ENCODE data around the gene DCAF15.

The DCAF15 gene

GRCh38 chr19:13981467-13981866 is 29.2 kb downstream of the DCAF15 start:
- H3K27ac ChIP-seq (ENCODE audit: low read length), result no peak overlapping the region
- H3K79me2 ChIP-seq (ENCODE audit: low read length), result no peaks in the 10 kb centered on the region
- no peak overlapping the region for H3K9ac ChIP-seq (ENCODE audit: low read length)
- TF ChIP-seq CTCF (IDR thresholded peaks at IDR 0.05; ENCODE audit: low read depth, low read length) (no peak), EZH2phosphoT487 (IDR thresholded peaks at IDR 0.05; ENCODE audit: low read depth) (no peak)
- H4K20me1 ChIP-seq (ENCODE audit: insufficient read depth, low read length), result no peaks in the 10 kb centered on the region
- H2AFZ ChIP-seq (ENCODE audit: low read depth, low read length), result no peak overlapping the region
- H3K4me2 ChIP-seq (ENCODE audit: low read length), result no peak overlapping the region
- peaks cover 3% of the 10 kb centered on the region for H3K36me3 ChIP-seq (replicated peaks; ENCODE audit: low read depth, low read length)
- no peaks in the 10 kb centered on the region for H3K9me3 ChIP-seq (ENCODE audit: insufficient read depth, low read length)
- H3K4me3 ChIP-seq (ENCODE audit: low read length), result no peak overlapping the region
- H3K27me3 ChIP-seq (ENCODE audit: low read depth, low read length), result no peaks in the 10 kb centered on the region
- H3K4me1 ChIP-seq (ENCODE audit: low read length), result peaks cover 16% of the 10 kb centered on the region

DNA sequence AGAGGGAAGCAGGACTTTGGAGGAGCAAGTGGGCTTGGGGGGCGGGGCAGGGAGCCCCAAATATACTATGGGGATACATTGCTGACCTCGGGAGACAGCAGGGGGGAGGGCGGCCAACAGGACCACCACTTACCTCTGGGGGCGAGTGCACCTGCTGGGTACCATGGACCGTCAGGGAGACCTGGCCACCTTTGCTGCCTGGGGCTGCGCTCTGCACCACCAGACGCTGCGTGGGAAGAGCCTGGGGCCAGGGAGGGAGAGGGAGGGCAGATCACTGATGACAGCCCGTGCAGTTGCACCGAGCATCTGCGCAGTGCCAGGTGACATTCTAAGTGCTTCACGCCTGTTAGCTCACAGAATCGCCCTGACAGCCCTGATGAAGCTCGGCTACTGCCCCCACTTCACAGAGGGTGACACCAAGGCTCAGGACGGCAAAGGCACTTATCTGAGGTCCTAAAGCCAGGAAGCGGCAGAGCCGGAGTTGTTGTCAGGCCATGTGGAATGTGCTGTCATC is 29.7 kb downstream of the DCAF15 start:
- TF ChIP-seq EZH2phosphoT487 (IDR thresholded peaks at IDR 0.05; ENCODE audit: low read depth), result no peak
- no peak for TF ChIP-seq CTCF (IDR thresholded peaks at IDR 0.05; ENCODE audit: low read depth, low read length)
- Histone ChIP-seq H3K4me2 (ENCODE audit: low read length) (no peak overlapping the region), H4K20me1 (ENCODE audit: insufficient read depth, low read length) (no peaks in the 10 kb centered on the region), H3K79me2 (ENCODE audit: low read length) (no peaks in the 10 kb centered on the region), H3K27me3 (ENCODE audit: low read depth, low read length) (no peaks in the 10 kb centered on the region), H3K4me1 (ENCODE audit: low read length) (peaks cover 21% of the 10 kb centered on the region), H2AFZ (ENCODE audit: low read depth, low read length) (no peak overlapping the region), H3K9ac (ENCODE audit: low read length) (no peak overlapping the region), H3K9me3 (ENCODE audit: insufficient read depth, low read length) (no peaks in the 10 kb centered on the region), H3K27ac (ENCODE audit: low read length) (no peak overlapping the region), H3K36me3 (replicated peaks; ENCODE audit: low read depth, low read length) (peaks cover 3% of the 10 kb centered on the region), H3K4me3 (ENCODE audit: low read length) (no peak overlapping the region)

GRCh38 chr19:13982773-13983172 is 30.5 kb downstream of the DCAF15 start:
- Histone ChIP-seq H2AFZ (ENCODE audit: low read depth, low read length) (no peak overlapping the region), H3K4me3 (ENCODE audit: low read length) (no peak overlapping the region), H3K9ac (ENCODE audit: low read length) (no peak overlapping the region), H4K20me1 (ENCODE audit: insufficient read depth, low read length) (no peaks in the 10 kb centered on the region), H3K9me3 (ENCODE audit: insufficient read depth, low read length) (no peaks in the 10 kb centered on the region), H3K4me1 (ENCODE audit: low read length) (peaks cover 28% of the 10 kb centered on the region), H3K27me3 (ENCODE audit: low read depth, low read length) (no peaks in the 10 kb centered on the region), H3K79me2 (ENCODE audit: low read length) (no peaks in the 10 kb centered on the region), H3K36me3 (replicated peaks; ENCODE audit: low read depth, low read length) (peaks cover 3% of the 10 kb centered on the region), H3K4me2 (ENCODE audit: low read length) (no peak overlapping the region), H3K27ac (ENCODE audit: low read length) (no peak overlapping the region)
- TF ChIP-seq EZH2phosphoT487 (IDR thresholded peaks at IDR 0.05; ENCODE audit: low read depth) (no peak), CTCF (IDR thresholded peaks at IDR 0.05; ENCODE audit: low read depth, low read length) (no peak)

- H3K9ac ChIP-seq (ENCODE audit: low read length), result no peak overlapping the region
- no peak overlapping the region for H3K27ac ChIP-seq (ENCODE audit: low read length)
- peaks cover 32% of the 10 kb centered on the region for H3K4me1 ChIP-seq (ENCODE audit: low read length)
Measured at GRCh38 chr19:13983213-13983889, 31.0 kb downstream of the DCAF15 start.

More at GRCh38 chr19:13983213-13983889, 31.0 kb downstream of the DCAF15 start:
- Histone ChIP-seq H3K4me2 (ENCODE audit: low read length) (no peak overlapping the region), H4K20me1 (ENCODE audit: insufficient read depth, low read length) (no peaks in the 10 kb centered on the region), H3K79me2 (ENCODE audit: low read length) (no peaks in the 10 kb centered on the region), H3K27me3 (ENCODE audit: low read depth, low read length) (no peaks in the 10 kb centered on the region), H3K9me3 (ENCODE audit: insufficient read depth, low read length) (no peaks in the 10 kb centered on the region), H3K4me3 (ENCODE audit: low read length) (no peak overlapping the region), H3K36me3 (replicated peaks; ENCODE audit: low read depth, low read length) (peaks cover 6% of the 10 kb centered on the region), H2AFZ (ENCODE audit: low read depth, low read length) (no peak overlapping the region)
- no peak for TF ChIP-seq EZH2phosphoT487 (IDR thresholded peaks at IDR 0.05; ENCODE audit: low read depth)
- no peak for TF ChIP-seq CTCF (IDR thresholded peaks at IDR 0.05; ENCODE audit: low read depth, low read length)

All from OCI-LY3 (cell line).